ENCODE measurements around the gene EPHA10.
A peak's percentile ranks its signal among the peaks of the same experiment; 100 is the strongest.
"Not testable (repeated sequence)": the region's sequence is repeated elsewhere in the genome, so short reads cannot be mapped to it uniquely, and the experiment has no call there.

Gene EPHA10

DNA sequence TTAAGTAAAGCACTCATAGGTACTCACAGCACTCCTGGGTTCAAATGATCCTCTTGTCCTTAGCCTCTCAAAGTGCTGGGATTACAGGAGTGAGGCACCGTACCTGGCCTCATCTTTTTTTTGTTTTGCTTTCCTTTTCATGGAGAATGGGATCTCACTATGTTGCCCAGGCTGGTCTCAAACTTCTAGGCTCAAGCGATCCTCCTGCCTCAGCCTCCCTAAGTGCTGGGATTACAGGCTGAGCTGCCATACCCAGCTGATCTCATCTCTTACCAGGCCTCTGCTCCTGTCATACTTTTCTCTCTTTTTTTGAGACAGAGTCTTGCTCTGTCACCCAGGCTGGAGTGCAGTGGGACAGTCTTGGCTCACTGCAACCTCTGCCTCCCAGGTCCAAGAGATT, 77.2 kb downstream of the EPHA10 start:
- not testable (repeated sequence) for H3K27ac ChIP-seq (replicated peaks); DNase-seq (ENCODE audit: low read depth in 1 of 2, low spot score in 1 of 2); H3K4me3 ChIP-seq (replicated peaks; ENCODE audit: insufficient read depth, low read length); H3K27me3 ChIP-seq (ENCODE audit: insufficient read depth, poor library complexity, severe bottlenecking)

DNA sequence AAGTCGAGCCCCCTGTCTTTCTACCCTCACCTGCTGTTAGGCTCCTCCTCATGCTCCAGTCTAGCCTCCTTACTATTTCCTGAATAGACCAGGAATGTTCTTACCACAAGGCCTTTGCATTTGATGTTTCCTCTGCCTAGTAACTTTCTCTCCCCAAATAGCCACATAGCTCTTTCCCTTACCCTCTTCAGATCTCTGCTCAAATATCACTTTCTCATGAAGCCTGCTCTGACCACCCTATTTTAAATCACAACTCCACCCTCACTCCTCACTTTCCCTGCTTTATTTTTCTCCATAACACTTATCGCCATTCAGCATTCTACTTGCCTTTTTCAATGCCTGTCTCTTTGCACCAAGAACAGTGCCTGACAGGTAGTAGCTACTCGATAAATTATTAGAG, 79.2 kb downstream of the EPHA10 start:
- no peak for TF ChIP-seq POLR2AphosphoS5 (IDR thresholded peaks at IDR 0.05; ENCODE audit: low read depth)
- no peak for TF ChIP-seq SPI1 (IDR thresholded peaks at IDR 0.05; ENCODE audit: borderline replicate concordance, low read depth)
- TF ChIP-seq, protein P1, sequence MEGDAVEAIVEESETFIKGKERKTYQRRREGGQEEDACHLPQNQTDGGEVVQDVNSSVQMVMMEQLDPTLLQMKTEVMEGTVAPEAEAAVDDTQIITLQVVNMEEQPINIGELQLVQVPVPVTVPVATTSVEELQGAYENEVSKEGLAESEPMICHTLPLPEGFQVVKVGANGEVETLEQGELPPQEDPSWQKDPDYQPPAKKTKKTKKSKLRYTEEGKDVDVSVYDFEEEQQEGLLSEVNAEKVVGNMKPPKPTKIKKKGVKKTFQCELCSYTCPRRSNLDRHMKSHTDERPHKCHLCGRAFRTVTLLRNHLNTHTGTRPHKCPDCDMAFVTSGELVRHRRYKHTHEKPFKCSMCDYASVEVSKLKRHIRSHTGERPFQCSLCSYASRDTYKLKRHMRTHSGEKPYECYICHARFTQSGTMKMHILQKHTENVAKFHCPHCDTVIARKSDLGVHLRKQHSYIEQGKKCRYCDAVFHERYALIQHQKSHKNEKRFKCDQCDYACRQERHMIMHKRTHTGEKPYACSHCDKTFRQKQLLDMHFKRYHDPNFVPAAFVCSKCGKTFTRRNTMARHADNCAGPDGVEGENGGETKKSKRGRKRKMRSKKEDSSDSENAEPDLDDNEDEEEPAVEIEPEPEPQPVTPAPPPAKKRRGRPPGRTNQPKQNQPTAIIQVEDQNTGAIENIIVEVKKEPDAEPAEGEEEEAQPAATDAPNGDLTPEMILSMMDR (IDR thresholded peaks at IDR 0.05; ENCODE audit: insufficient read depth, low read length): no peak
- no peak for TF ChIP-seq GABPA (IDR thresholded peaks at IDR 0.05; ENCODE audit: low read depth)
- TF ChIP-seq, protein P2, sequence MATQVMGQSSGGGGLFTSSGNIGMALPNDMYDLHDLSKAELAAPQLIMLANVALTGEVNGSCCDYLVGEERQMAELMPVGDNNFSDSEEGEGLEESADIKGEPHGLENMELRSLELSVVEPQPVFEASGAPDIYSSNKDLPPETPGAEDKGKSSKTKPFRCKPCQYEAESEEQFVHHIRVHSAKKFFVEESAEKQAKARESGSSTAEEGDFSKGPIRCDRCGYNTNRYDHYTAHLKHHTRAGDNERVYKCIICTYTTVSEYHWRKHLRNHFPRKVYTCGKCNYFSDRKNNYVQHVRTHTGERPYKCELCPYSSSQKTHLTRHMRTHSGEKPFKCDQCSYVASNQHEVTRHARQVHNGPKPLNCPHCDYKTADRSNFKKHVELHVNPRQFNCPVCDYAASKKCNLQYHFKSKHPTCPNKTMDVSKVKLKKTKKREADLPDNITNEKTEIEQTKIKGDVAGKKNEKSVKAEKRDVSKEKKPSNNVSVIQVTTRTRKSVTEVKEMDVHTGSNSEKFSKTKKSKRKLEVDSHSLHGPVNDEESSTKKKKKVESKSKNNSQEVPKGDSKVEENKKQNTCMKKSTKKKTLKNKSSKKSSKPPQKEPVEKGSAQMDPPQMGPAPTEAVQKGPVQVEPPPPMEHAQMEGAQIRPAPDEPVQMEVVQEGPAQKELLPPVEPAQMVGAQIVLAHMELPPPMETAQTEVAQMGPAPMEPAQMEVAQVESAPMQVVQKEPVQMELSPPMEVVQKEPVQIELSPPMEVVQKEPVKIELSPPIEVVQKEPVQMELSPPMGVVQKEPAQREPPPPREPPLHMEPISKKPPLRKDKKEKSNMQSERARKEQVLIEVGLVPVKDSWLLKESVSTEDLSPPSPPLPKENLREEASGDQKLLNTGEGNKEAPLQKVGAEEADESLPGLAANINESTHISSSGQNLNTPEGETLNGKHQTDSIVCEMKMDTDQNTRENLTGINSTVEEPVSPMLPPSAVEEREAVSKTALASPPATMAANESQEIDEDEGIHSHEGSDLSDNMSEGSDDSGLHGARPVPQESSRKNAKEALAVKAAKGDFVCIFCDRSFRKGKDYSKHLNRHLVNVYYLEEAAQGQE (IDR thresholded peaks at IDR 0.05; ENCODE audit: insufficient replicate concordance, low read depth): no peak
- DNase-seq (ENCODE audit: low read depth in 1 of 2, low spot score in 1 of 2): no peak
- Histone ChIP-seq H3K27me3 (ENCODE audit: insufficient read depth, poor library complexity, severe bottlenecking) (no peaks in the 10 kb centered on the region), H3K27ac (replicated peaks) (no peak overlapping the region), H3K4me3 (replicated peaks; ENCODE audit: insufficient read depth, low read length) (no peak overlapping the region)

DNA sequence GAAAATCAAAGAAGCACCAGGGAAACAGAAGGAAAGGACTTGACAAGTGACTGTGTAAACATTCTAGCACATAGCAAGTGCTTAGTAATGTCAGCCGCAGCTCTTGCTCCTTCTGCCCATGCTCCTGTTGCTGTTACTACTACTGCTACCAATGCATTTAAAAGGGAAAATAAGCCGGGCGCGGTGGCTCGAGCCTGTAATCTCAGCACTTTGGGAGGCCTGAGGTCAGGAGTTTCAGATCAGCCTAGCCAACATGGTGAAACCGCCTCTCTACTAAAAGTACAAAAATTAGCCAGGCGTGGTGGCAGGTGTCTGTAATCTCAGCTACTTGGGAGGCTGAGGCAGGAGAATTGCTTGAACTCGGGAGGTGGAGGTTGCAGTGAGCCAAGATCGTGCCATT, 80.7 kb downstream of the EPHA10 start:
- not testable (repeated sequence) for H3K27me3 ChIP-seq (ENCODE audit: insufficient read depth, poor library complexity, severe bottlenecking); H3K27ac ChIP-seq (replicated peaks); DNase-seq (ENCODE audit: low read depth in 1 of 2, low spot score in 1 of 2); H3K4me3 ChIP-seq (replicated peaks; ENCODE audit: insufficient read depth, low read length)

DNA sequence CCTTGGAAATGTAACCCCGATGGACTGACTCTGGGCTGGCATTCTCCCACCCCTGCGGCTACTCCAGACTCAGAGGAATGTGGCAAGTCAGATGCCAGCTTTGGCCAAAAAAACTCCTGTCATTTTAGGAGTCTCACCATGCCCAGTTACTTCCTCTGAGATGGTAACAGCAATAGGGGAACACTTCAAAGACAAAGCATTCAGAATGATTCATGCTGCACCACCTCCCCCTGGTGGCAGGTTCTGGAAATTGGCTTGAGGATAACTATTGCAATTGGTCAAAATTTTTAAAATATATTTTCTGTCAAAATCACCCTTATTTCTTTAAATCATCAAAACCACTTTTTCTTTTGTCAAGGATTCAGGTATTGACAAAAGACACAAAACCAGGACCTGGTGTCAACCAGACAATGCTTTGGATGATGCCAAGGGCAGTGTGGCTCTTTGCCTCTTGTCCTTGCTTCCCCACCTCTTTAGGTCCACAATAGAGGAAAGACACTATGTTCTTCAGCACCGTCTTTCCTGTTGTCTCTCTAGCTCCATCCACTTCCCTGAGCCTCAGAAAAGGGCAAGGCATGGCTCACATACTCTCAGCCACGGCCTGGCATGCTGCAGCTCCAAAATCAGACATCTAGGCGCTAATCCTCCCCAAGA, 82.5 kb downstream of the EPHA10 start:
- H3K27me3 ChIP-seq (ENCODE audit: insufficient read depth, poor library complexity, severe bottlenecking): no peaks in the 10 kb centered on the region
- peak; percentile 40 to 78 for DNase-seq (ENCODE audit: low read depth in 1 of 2, low spot score in 1 of 2)
- H3K27ac ChIP-seq (replicated peaks): no peak overlapping the region
- H3K4me3 ChIP-seq (replicated peaks; ENCODE audit: insufficient read depth, low read length): no peak overlapping the region
- TF ChIP-seq, protein P2 (IDR thresholded peaks at IDR 0.05; ENCODE audit: insufficient replicate concordance, low read depth): no peak
- TF ChIP-seq, protein P1 (IDR thresholded peaks at IDR 0.05; ENCODE audit: insufficient read depth, low read length): peak; percentile 48
- peak; percentile 35; the same call in 1 of the 2 replicates for TF ChIP-seq SPI1 (IDR thresholded peaks at IDR 0.05; ENCODE audit: borderline replicate concordance, low read depth)

DNA sequence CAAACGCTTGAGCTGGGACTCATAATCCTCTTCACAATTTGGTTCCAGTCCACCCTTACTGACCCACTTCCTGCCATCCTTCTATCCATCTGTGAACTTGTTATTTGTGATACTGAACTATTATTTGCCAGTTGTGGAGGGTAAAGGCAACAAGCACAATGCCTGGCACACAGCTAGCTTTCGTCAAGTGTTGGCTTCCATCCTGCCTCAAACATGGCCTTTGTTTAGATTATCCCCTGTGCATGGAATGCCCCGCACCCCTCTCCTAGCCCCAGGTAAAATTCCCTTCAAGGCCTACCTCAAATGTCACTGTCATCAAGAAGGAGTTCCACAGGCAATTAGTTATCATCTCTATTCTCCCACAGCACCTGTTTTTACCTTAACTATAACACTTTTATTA, 84.0 kb downstream of the EPHA10 start:
- TF ChIP-seq, protein P1 (IDR thresholded peaks at IDR 0.05; ENCODE audit: insufficient read depth, low read length): no peak
- TF ChIP-seq SPI1 (IDR thresholded peaks at IDR 0.05; ENCODE audit: borderline replicate concordance, low read depth) (no peak), POLR2AphosphoS5 (IDR thresholded peaks at IDR 0.05; ENCODE audit: low read depth) (no peak), GABPA (IDR thresholded peaks at IDR 0.05; ENCODE audit: low read depth) (no peak)
- TF ChIP-seq, protein P2 (IDR thresholded peaks at IDR 0.05; ENCODE audit: insufficient replicate concordance, low read depth): no peak
- Histone ChIP-seq H3K27ac (replicated peaks) (no peak overlapping the region), H3K27me3 (ENCODE audit: insufficient read depth, poor library complexity, severe bottlenecking) (no peaks in the 10 kb centered on the region), H3K4me3 (replicated peaks; ENCODE audit: insufficient read depth, low read length) (no peak overlapping the region)
- DNase-seq (ENCODE audit: low read depth in 1 of 2, low spot score in 1 of 2): no peak
